ENCODE data around the gene DUT. TPM values are rescaled to one million over a fixed set of nuclear protein-coding genes. Genes with fewer than 3 reads are reported as not detected.

Gene DUT
- total and polyA plus RNA-seq, 9 of the 15 experiments (the other 6 are each of a cell fraction or from before 2014, with no cell fraction given) = 13.9 to 235 (median 94.9) TPM

DNA sequence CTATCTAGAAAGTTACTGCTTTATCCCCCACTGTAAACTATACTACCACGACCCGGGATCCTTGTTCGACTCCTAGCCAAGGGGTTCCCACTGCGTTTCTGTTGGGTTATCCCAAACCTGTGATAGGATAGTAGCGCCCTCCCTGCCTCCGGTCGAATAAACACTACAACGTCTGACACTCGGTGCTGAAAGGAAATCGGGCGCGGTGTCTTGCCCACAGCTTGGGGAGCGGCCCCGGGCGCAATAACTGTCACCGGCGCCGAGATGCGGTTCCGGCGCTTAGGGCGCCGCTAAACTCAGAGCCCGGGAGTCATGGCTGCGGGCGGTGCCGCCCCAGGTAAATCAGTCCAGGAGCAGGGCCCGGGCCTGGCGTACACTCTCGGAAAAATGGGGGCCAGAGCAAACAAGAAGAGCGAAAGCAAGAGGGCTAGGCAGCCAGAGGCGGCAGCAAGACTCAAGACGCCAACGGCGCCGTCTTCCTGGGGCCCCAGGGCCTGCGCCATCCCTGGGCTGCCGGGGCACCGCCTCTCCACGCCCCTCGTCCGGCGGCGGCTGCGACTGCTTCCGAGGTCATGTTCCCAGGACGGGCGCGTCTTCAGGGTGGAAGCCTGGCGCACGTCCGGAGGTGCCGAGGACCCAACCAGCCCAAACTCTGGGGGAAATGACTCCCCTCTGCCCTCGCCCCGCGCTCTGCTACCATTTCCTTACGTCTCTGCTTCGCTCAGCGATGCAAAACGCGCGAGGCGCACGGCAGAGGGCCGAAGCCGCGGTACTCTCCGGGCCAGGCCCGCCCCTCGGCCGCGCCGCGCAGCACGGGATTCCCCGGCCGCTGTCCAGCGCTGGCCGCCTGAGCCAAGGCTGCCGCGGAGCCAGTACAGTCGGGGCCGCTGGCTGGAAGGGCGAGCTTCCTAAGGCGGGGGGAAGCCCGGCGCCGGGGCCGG lies at the start of gene DUT (continued):
- TF ChIP-seq, protein P1, sequence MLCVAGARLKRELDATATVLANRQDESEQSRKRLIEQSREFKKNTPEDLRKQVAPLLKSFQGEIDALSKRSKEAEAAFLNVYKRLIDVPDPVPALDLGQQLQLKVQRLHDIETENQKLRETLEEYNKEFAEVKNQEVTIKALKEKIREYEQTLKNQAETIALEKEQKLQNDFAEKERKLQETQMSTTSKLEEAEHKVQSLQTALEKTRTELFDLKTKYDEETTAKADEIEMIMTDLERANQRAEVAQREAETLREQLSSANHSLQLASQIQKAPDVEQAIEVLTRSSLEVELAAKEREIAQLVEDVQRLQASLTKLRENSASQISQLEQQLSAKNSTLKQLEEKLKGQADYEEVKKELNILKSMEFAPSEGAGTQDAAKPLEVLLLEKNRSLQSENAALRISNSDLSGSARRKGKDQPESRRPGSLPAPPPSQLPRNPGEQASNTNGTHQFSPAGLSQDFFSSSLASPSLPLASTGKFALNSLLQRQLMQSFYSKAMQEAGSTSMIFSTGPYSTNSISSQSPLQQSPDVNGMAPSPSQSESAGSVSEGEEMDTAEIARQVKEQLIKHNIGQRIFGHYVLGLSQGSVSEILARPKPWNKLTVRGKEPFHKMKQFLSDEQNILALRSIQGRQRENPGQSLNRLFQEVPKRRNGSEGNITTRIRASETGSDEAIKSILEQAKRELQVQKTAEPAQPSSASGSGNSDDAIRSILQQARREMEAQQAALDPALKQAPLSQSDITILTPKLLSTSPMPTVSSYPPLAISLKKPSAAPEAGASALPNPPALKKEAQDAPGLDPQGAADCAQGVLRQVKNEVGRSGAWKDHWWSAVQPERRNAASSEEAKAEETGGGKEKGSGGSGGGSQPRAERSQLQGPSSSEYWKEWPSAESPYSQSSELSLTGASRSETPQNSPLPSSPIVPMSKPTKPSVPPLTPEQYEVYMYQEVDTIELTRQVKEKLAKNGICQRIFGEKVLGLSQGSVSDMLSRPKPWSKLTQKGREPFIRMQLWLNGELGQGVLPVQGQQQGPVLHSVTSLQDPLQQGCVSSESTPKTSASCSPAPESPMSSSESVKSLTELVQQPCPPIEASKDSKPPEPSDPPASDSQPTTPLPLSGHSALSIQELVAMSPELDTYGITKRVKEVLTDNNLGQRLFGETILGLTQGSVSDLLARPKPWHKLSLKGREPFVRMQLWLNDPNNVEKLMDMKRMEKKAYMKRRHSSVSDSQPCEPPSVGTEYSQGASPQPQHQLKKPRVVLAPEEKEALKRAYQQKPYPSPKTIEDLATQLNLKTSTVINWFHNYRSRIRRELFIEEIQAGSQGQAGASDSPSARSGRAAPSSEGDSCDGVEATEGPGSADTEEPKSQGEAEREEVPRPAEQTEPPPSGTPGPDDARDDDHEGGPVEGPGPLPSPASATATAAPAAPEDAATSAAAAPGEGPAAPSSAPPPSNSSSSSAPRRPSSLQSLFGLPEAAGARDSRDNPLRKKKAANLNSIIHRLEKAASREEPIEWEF (CRISPR knock-in tag; IDR thresholded peaks at IDR 0.05) = no peak
- TF ChIP-seq HMGN3 (IDR thresholded peaks at IDR 0.05; ENCODE audit: borderline replicate concordance, extremely low read depth, insufficient read length, low read depth, low read length) (no peak), RUNX1 (IDR thresholded peaks at IDR 0.05; ENCODE audit: low read depth) (no peak), SMARCC2 (IDR thresholded peaks at IDR 0.05; ENCODE audit: low read depth) (no peak), NCOA6 (IDR thresholded peaks at IDR 0.05) (peak; percentile 68; the same call in 1 of the 2 replicates), SNRNP70 (optimal IDR thresholded peaks at IDR 0.05; ENCODE audit: low read depth, low read length) (no peak), ELF4 (CRISPR knock-in tag; IDR thresholded peaks at IDR 0.05) (no peak), ARID1B (IDR thresholded peaks at IDR 0.05) (no peak), ZNF133 (CRISPR knock-in tag; IDR thresholded peaks at IDR 0.05) (no peak), ZNF282 (CRISPR knock-in tag; IDR thresholded peaks at IDR 0.05) (0 out of 2 replicates have a peak, but pooled peaks have one; percentile 70), ZNF507 (tag; conservative IDR thresholded peaks at IDR 0.05) (no peak), NR1H2 (CRISPR knock-in tag; IDR thresholded peaks at IDR 0.05) (no peak), TFAM (CRISPR knock-in tag; conservative IDR thresholded peaks at IDR 0.05) (no peak)
- TF ChIP-seq, protein P2, sequence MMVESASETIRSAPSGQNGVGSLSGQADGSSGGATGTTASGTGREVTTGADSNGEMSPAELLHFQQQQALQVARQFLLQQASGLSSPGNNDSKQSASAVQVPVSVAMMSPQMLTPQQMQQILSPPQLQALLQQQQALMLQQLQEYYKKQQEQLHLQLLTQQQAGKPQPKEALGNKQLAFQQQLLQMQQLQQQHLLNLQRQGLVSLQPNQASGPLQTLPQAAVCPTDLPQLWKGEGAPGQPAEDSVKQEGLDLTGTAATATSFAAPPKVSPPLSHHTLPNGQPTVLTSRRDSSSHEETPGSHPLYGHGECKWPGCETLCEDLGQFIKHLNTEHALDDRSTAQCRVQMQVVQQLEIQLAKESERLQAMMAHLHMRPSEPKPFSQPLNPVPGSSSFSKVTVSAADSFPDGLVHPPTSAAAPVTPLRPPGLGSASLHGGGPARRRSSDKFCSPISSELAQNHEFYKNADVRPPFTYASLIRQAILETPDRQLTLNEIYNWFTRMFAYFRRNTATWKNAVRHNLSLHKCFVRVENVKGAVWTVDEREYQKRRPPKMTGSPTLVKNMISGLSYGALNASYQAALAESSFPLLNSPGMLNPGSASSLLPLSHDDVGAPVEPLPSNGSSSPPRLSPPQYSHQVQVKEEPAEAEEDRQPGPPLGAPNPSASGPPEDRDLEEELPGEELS (CRISPR knock-in tag; IDR thresholded peaks at IDR 0.05; ENCODE audit: borderline replicate concordance) = no peak; the same call in 1 of the 2 replicates
- TF ChIP-seq, protein P3, sequence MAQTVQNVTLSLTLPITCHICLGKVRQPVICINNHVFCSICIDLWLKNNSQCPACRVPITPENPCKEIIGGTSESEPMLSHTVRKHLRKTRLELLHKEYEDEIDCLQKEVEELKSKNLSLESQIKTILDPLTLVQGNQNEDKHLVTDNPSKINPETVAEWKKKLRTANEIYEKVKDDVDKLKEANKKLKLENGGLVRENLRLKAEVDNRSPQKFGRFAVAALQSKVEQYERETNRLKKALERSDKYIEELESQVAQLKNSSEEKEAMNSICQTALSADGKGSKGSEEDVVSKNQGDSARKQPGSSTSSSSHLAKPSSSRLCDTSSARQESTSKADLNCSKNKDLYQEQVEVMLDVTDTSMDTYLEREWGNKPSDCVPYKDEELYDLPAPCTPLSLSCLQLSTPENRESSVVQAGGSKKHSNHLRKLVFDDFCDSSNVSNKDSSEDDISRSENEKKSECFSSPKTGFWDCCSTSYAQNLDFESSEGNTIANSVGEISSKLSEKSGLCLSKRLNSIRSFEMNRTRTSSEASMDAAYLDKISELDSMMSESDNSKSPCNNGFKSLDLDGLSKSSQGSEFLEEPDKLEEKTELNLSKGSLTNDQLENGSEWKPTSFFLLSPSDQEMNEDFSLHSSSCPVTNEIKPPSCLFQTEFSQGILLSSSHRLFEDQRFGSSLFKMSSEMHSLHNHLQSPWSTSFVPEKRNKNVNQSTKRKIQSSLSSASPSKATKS (CRISPR knock-in tag; IDR thresholded peaks at IDR 0.05) = no peak
- TF ChIP-seq, protein P4, sequence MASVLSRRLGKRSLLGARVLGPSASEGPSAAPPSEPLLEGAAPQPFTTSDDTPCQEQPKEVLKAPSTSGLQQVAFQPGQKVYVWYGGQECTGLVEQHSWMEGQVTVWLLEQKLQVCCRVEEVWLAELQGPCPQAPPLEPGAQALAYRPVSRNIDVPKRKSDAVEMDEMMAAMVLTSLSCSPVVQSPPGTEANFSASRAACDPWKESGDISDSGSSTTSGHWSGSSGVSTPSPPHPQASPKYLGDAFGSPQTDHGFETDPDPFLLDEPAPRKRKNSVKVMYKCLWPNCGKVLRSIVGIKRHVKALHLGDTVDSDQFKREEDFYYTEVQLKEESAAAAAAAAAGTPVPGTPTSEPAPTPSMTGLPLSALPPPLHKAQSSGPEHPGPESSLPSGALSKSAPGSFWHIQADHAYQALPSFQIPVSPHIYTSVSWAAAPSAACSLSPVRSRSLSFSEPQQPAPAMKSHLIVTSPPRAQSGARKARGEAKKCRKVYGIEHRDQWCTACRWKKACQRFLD (CRISPR knock-in tag; IDR thresholded peaks at IDR 0.05) = no peak

Measured in K562 (cell line).